ENCODE results near the gene TMEM121. TPM values are rescaled to one million over a fixed set of nuclear protein-coding genes. Genes with fewer than 3 reads are reported as not detected.

Gene TMEM121
- total and polyA plus RNA-seq, 2 of the 4 experiments (the other 2 are of a cell fraction): 2.7 to 6.3 TPM

DNA sequence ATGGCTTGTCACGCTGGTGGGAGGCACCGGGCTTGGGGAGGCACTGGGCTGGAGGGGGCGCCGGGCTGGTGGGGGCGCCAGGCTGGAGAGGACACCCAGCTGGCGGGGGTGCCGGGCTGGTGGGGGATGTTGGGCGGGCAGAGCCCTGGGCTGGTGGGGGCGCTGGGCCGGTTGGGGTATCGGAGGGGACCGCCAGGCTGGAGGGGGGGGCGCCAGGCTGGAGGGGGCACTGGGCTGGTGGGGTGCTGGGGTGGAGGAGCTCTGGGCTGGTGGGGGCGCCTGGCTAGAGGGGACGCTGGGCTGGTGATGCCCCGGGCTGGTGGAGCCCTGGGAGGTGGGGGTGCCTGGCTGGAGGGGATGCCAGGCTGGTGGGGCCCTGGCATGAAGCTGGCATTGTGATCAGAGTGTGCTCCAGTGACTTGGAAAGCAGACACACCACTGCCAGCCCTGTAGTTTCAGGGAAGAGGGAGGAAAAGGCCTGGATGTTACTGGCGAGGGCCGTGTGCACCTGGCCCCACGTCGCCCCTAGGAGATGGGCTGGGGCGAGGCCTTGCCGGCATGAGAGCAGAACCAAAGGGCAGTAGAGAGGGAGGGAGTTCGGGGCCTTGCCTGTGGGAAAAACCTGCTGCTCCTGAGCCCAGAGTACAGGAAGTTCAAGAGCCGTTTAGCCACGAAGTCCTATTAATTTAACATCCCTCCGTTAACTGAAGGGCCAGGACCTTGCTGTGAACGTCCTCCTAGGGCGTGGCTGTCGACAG, 22.3 kb upstream of the TMEM121 start:
- Histone ChIP-seq H3K4me3 (ENCODE audit: insufficient read depth, low read depth, low read length) (no peak overlapping the region), H2AK5ac (ENCODE audit: low read depth, low read length) (no peak overlapping the region), H3K27me3 (ENCODE audit: control insufficient read depth, insufficient read depth, low read length) (peaks cover 9% of the 10 kb centered on the region), H3K36me3 (ENCODE audit: control insufficient read depth, insufficient read depth, low read length) (no peaks in the 10 kb centered on the region), H2AK9ac (replicated peaks; ENCODE audit: low read depth, low read length, poor library complexity) (no peak overlapping the region), H3K9me1 (ENCODE audit: insufficient read depth, low read length) (no peaks in the 10 kb centered on the region), H3K4me2 (ENCODE audit: low read depth, low read length) (no peak overlapping the region), H4K20me1 (ENCODE audit: insufficient read depth, low read length) (no peaks in the 10 kb centered on the region), H3K14ac (replicated peaks; ENCODE audit: low read depth, low read length) (no peak overlapping the region), H4K91ac (ENCODE audit: insufficient read depth, low read depth, low read length) (no peak overlapping the region), H3K9me3 (ENCODE audit: control insufficient read depth, insufficient read depth, low read length) (no peaks in the 10 kb centered on the region), H3K79me1 (ENCODE audit: low read depth in 1 of 2, low read length in 2 of 2) (no peaks in the 10 kb centered on the region), H2BK5ac (ENCODE audit: low read depth, low read length, poor library complexity, severe bottlenecking) (no peak overlapping the region), H3K9ac (ENCODE audit: low read depth, low read length) (no peak overlapping the region), H3K23ac (ENCODE audit: low read depth, low read length) (no peak overlapping the region), H3K27ac (ENCODE audit: insufficient read depth, low read length) (no peak overlapping the region), H2AFZ (replicated peaks; ENCODE audit: low read length, poor library complexity) (no peak overlapping the region), H2BK20ac (ENCODE audit: low read depth, low read length) (no peak overlapping the region), H2BK120ac (ENCODE audit: low read depth, low read length) (no peak overlapping the region), H3K4ac (ENCODE audit: low read depth, low read length) (no peak overlapping the region), H2BK15ac (ENCODE audit: low read depth, low read length) (no peak overlapping the region), H3K18ac (ENCODE audit: low read depth, low read length) (no peak overlapping the region), H4K5ac (ENCODE audit: low read depth, low read length) (no peak overlapping the region), H4K8ac (ENCODE audit: low read depth in 2 of 2, low read length in 2 of 2) (no peak overlapping the region), H3K4me1 (ENCODE audit: control insufficient read depth, insufficient read depth, low read length) (no peaks in the 10 kb centered on the region), H3K56ac (ENCODE audit: extremely low read depth, insufficient read depth, low read length) (no peak overlapping the region)
- ATAC-seq (ENCODE audit: low read depth) (no peak), DNase-seq (no peak)
- WGBS, 2 experiments (ENCODE audit: extremely low coverage in 2 of 2, insufficient read length in 1 of 2): 67% methylated on average over 3 of the region's 29 CpGs; no CpG with 5 or more reads in 1 of the 2 experiments
- intact Hi-C loops (cut with micrococcal nuclease) (no loop called here), dilution Hi-C loops (cut with HindIII; ENCODE audit: low sequenced_read_pairs, unreplicated experiment) (no loop called here), in situ Hi-C loops (cut with MboI; ENCODE audit: low sequenced_read_pairs) (no loop called here)
- POLR2A ChIA-PET (ENCODE audit: unreplicated experiment): no interaction called here
- CTCF ChIA-PET: interaction anchor here (0.5 kb wide), 1 partner anchor 491 kb away, joined by 3 read pairs; no protein-coding TSS in a partner anchor
- no TSS peak for BruUV-seq (replicated peaks)
- TF ChIP-seq, protein P1, sequence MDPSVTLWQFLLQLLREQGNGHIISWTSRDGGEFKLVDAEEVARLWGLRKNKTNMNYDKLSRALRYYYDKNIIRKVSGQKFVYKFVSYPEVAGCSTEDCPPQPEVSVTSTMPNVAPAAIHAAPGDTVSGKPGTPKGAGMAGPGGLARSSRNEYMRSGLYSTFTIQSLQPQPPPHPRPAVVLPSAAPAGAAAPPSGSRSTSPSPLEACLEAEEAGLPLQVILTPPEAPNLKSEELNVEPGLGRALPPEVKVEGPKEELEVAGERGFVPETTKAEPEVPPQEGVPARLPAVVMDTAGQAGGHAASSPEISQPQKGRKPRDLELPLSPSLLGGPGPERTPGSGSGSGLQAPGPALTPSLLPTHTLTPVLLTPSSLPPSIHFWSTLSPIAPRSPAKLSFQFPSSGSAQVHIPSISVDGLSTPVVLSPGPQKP (IDR thresholded peaks at IDR 0.05; ENCODE audit: borderline replicate concordance, low read depth, low read length): no peak
- TF ChIP-seq BHLHE40 (IDR thresholded peaks at IDR 0.05; ENCODE audit: low read depth, low read length) (no peak), MAZ (IDR thresholded peaks at IDR 0.05; ENCODE audit: borderline replicate concordance, low read depth, low read length) (no peak), MXI1 (IDR thresholded peaks at IDR 0.05; ENCODE audit: borderline replicate concordance, low read depth, low read length) (no peak), RFX5 (IDR thresholded peaks at IDR 0.05; ENCODE audit: low read depth, low read length) (no peak), POLR2A (IDR thresholded peaks at IDR 0.05; ENCODE audit: low read depth, low read length) (no peak), SMC3 (IDR thresholded peaks at IDR 0.05; ENCODE audit: low read depth, low read length) (no peak), RAD21 (IDR thresholded peaks at IDR 0.05; ENCODE audit: low read length) (no peak), NFE2L2 (IDR thresholded peaks at IDR 0.05; ENCODE audit: low read depth, low read length) (no peak), CTCF (conservative IDR thresholded peaks at IDR 0.05; ENCODE audit: low read depth, low read length) (no peak), CEBPB (IDR thresholded peaks at IDR 0.05; ENCODE audit: low read depth, low read length) (no peak), MAFK (IDR thresholded peaks at IDR 0.05; ENCODE audit: low read depth, low read length) (no peak), FOS (IDR thresholded peaks at IDR 0.05; ENCODE audit: low read depth, low read length) (no peak), RCOR1 (IDR thresholded peaks at IDR 0.05; ENCODE audit: insufficient replicate concordance, low read length) (no peak)
- TF ChIP-seq, protein P2, sequence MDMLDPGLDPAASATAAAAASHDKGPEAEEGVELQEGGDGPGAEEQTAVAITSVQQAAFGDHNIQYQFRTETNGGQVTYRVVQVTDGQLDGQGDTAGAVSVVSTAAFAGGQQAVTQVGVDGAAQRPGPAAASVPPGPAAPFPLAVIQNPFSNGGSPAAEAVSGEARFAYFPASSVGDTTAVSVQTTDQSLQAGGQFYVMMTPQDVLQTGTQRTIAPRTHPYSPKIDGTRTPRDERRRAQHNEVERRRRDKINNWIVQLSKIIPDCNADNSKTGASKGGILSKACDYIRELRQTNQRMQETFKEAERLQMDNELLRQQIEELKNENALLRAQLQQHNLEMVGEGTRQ (IDR thresholded peaks at IDR 0.05; ENCODE audit: low read depth, low read length): no peak

All from IMR-90 (cell line).